Measurements from ENCODE around the gene FADS3.

DNA sequence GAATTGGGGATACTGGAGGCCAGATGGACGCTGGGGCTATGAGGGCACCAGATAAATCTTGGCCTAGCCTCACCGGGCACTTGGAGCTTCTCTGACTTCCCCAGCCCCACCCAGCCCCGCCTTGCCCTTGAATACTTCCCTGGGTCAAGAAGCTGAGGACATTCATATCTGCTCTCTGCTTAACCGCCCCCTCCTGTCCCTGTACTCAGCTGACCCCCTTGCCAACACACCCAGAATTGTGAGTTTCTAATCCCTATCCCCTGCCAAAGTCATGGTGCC is 22.0 kb downstream of the FADS3 start:
- no peak for TF ChIP-seq POLR2A (IDR thresholded peaks at IDR 0.05; ENCODE audit: low read depth, low read length)
- TF ChIP-seq POLR2AphosphoS5 (IDR thresholded peaks at IDR 0.05; ENCODE audit: low read depth, low read length) = no peak
